Measurements from ENCODE around the gene ELOA2.
"Not testable (repeated sequence)": the region's sequence is repeated elsewhere in the genome, so short reads cannot be mapped to it uniquely, and the experiment has no call there.

ELOA2 gene, protein sequence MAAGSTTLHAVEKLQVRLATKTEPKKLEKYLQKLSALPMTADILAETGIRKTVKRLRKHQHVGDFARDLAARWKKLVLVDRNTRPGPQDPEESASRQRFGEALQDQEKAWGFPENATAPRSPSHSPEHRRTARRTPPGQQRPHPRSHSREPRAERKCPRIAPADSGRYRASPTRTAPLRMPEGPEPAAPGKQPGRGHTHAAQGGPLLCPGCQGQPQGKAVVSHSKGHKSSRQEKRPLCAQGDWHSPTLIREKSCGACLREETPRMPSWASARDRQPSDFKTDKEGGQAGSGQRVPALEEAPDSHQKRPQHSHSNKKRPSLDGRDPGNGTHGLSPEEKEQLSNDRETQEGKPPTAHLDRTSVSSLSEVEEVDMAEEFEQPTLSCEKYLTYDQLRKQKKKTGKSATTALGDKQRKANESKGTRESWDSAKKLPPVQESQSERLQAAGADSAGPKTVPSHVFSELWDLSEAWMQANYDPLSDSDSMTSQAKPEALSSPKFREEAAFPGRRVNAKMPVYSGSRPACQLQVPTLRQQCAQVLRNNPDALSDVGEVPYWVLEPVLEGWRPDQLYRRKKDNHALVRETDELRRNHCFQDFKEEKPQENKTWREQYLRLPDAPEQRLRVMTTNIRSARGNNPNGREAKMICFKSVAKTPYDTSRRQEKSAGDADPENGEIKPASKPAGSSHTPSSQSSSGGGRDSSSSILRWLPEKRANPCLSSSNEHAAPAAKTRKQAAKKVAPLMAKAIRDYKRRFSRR

GRCh38 chr18:47035156-47035671, at the start of gene ELOA2:
Gene ELOA2 (minus strand): TSS chr18:47035621. CDS start chr18:47035264, 357 bp downstream.
- in situ Hi-C loops (cut with MboI; ENCODE audit: low sequenced_read_pairs) = no loop called here

DNA sequence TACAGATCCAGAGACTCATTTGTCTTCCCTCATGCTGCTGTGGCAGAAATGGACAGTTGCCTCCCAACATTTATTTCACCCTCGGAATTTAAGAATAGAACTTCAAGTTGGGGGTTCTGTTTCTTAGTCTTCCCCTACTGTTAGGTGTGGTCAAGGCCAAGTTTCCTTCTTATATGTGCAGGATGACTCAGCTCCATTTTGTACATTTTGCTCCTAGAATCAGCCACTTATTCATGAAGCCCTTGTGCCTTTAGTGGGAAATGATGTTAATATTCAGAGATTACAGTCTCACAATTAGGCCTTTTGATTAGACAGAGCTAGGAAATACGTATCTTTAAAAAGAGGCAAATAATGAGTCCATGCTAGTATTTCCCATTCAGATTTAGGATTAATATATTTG, 46.2 kb upstream of the ELOA2 start:
- in situ Hi-C loops (cut with MboI; ENCODE audit: low sequenced_read_pairs) = no loop called here

DNA sequence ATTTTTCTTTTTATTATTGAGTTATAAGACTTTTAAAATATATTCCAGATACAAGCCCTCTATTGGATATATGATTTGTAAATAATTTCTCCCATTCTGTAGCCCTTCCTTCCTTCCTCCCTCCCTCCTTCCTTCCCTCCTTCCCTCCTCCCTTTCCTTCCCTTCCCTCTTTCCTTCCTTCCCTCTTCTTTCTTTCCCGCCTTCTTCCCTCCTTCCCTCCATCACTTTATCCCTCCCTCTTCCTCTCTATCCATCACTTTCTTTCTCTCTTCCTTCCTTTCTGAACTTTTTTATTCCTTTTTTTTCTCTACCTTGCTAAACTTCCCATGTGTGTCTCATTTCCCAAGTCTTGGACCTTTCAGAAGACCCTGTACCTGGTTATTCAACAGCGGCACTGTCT, 45.5 kb upstream of the ELOA2 start:
- in situ Hi-C loops (cut with MboI; ENCODE audit: low sequenced_read_pairs) = no loop called here

- in situ Hi-C loops (cut with MboI; ENCODE audit: low sequenced_read_pairs) = no loop called here
These were observed 41.7 kb upstream of the ELOA2 start for GRCh38 chr18:47077111-47077510.

GRCh38 chr18:47075098-47075883, 39.9 kb upstream of the ELOA2 start:
- in situ Hi-C loops (cut with MboI; ENCODE audit: low sequenced_read_pairs) = no loop called here

DNA sequence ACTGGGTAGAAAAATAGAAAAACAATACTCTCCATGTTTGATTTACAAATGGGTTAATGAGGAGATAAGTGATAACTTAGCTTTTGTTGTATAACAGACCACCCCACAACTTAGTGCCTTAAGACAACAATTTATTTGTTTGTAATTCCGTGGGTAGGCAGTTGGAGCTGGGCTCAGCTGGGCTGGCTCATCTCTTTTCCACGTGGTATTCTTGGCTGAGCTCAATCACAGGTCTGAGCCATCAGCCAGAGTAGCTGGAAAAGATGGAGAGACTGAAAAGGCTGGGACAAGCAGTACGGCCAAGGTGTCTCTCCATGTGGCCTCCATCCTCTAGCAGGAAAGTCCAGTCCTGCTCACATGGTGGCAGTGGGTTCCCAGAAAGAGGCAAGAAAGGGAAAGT, 32.2 kb upstream of the ELOA2 start:
- in situ Hi-C loops (cut with MboI; ENCODE audit: low sequenced_read_pairs) = no loop called here

DNA sequence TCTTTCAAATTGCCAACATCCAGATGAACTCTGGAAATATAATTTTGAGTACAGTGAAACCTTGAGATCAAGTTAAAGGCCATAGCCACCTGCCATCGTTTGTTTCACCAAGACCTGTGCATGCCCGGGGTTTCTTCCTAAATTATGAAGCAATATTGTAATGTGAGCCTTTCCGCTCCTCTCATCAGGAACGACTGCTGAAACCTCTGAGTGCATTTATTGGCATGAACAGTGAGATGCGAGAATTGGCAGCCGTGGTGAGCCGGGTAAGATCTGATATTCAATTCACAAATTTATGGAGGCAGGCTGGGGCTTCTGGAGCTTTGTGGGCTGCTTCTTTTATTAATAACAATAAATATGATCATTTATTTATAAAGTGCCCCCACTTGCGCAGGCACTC, 27.7 kb upstream of the ELOA2 start:
- in situ Hi-C loops (cut with MboI; ENCODE audit: low sequenced_read_pairs) = no loop called here

- in situ Hi-C loops (cut with MboI; ENCODE audit: low sequenced_read_pairs) = no loop called here
These were observed 27.1 kb upstream of the ELOA2 start for GRCh38 chr18:47062471-47062870.

GRCh38 chr18:47054369-47054768, 18.9 kb upstream of the ELOA2 start:
- in situ Hi-C loops (cut with MboI; ENCODE audit: low sequenced_read_pairs) = no loop called here

DNA sequence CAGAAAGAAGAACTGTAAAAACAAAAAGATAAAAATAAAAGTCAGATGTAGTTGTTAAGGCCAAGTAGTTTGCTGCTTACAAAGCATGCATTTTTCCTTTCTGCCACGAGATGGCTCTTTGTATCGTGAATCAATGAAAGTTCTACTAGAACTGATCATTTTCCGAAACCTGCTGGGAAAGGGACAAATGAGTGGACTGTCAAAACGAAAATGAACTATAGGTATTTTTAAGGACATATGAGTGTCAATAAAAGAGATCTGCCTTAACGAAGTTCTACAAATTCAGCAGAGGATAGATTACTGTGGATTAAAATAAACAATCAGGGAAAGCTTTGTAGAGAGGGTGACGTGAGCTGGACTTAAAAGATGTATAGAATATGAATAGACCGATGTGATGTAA, 15.0 kb upstream of the ELOA2 start:
- in situ Hi-C loops (cut with MboI; ENCODE audit: low sequenced_read_pairs) = no loop called here

DNA sequence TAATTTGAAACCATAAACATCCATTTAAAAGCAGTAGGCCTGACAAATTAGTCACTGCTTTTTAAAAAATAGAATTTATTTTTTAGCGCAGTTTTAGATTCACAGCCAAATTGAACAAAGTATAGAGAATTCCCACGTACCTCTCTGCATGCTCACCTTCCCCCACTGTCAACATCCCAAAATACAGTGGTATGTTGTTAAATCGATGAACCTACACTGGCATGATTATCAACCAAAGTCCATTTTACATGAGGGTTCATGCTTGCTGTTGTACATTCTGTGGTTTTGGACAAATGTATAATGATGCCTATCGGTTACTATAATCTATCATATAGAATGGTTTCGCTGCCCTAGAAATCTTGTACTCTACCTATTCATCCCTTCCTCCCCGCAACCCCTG, 5.6 kb upstream of the ELOA2 start:
- in situ Hi-C loops (cut with MboI; ENCODE audit: low sequenced_read_pairs) = no loop called here

DNA sequence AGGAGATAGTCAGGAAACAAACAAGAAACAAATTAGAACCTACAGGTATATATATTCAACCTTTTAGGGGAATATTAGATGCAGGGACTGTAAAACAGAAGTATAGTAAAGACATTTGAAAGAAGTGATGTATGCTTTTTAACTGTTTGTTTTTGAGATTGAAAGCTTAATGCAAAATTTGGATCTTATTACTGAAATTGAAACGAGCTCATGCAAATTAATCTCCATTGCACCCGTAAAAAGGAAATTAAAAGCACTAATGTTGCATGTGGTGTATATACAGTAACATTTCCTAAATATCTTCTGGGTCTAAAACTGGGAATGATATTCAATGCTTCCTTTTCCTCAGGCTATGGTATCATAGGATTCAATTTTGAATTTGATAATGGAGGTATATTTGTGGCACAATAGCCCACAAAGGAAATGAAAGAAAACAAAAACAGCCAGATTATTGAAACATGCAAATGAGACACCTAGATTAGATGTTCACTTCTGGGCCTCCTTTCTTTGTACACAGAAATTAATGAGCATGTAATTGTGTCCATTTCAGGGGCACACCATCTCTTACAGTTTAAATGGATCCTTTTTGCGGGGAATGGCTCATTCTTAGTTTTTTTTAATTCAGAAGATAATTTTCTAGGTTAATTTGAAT, 1.6 kb upstream of the ELOA2 start:
- in situ Hi-C loops (cut with MboI; ENCODE audit: low sequenced_read_pairs) = no loop called here

DNA sequence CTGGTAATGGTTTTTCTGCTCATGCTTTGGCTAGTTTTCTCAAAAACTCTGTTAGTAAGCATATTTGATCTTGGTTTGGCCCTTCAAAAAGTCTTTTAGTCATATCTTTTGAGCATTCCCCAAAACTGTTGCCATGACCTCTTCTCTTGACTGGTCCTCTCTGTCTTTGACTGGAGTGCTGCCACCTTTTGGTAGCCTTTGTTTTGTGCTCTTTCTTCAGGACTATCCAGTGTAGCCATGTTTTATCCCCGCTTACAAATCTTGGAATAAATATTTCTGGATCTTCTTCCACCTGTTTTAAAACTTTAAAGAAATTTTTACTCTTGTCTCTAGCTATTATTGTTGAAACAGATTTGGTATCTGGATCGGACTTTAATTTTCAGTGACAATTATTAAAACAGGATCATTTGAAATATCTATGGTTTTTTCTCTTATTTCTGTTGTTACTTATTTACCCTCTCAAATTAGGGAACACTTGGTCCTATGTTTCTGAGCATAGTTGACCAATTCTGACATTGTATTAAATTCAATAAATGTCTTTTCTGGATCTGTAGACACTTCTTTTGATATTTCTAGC, 965 bp upstream of the ELOA2 start:
- in situ Hi-C loops (cut with MboI; ENCODE audit: low sequenced_read_pairs) = no loop called here

- in situ Hi-C loops (cut with MboI; ENCODE audit: low sequenced_read_pairs) = not testable (repeated sequence)
These were observed 830 bp downstream of the ELOA2 start for GRCh38 chr18:47034591-47034990.

DNA sequence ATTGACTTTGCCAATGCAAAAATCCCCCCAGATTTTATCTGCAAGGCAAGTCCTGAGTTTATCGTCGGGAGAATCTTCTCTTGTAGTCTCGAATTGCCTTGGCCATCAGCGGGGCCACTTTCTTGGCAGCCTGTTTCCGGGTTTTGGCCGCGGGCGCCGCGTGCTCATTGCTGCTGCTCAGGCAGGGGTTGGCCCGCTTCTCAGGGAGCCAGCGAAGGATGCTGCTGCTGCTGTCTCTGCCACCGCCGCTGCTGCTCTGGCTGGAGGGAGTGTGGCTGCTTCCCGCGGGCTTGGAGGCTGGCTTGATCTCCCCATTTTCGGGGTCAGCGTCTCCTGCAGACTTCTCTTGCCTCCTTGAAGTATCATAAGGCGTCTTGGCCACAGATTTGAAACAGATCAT, 2.5 kb downstream of the ELOA2 start:
- in situ Hi-C loops (cut with MboI; ENCODE audit: low sequenced_read_pairs) = no loop called here

GRCh38 chr18:47030887-47031286, 4.5 kb downstream of the ELOA2 start:
- in situ Hi-C loops (cut with MboI; ENCODE audit: low sequenced_read_pairs) = not testable (repeated sequence)

DNA sequence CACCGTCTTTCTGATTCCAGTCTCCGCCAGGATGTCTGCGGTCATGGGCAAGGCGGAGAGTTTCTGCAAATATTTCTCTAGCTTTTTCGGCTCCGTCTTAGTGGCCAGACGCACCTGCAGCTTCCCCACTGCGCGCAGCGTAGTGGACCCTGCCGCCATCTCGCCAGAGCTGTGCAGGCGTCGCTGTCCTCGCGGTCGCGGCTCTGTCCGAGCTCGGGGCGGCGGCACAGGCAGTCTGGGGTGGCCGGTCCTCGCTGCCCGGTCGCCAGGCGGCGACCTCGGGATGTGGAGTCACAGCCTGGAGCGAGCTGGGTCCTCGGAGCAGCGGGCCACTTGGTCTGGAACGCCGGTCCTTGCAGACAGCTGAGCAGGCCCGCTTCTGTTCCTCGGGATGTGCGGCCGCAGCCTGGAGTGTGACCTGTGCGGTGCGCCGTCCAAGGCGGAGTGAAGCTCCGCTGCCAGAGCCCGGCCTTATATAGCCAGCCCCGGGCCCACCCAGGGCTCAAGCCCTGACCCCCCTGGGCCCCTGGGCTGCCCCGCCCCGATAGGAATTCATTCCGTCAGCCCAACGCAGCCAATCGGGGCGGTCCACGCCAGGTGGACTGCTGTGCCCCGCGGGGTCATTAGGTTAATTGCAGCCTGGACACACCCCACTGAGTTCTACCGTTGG, 5.6 kb downstream of the ELOA2 start:
- in situ Hi-C loops (cut with MboI; ENCODE audit: low sequenced_read_pairs) = not testable (repeated sequence)

- in situ Hi-C loops (cut with MboI; ENCODE audit: low sequenced_read_pairs) = not testable (repeated sequence)
These were observed 6.7 kb downstream of the ELOA2 start for GRCh38 chr18:47028738-47029137.

- in situ Hi-C loops (cut with MboI; ENCODE audit: low sequenced_read_pairs) = not testable (repeated sequence)
These were observed 9.8 kb downstream of the ELOA2 start for GRCh38 chr18:47025557-47026174.
